Measurements from ENCODE around the gene AMPH.

Gene AMPH

GRCh38 chr7:38335492-38336147 is 295.6 kb downstream of the AMPH start:
- H3K27me3 ChIP-seq (ENCODE audit: insufficient read depth, poor library complexity, severe bottlenecking), result no peaks in the 10 kb centered on the region
- TF ChIP-seq CTCF (IDR thresholded peaks at IDR 0.05; ENCODE audit: insufficient read depth, low read length) (peak; percentile 99), GABPA (IDR thresholded peaks at IDR 0.05; ENCODE audit: low read depth) (no peak), REST (IDR thresholded peaks at IDR 0.05; ENCODE audit: insufficient replicate concordance, low read depth) (no peak), SPI1 (IDR thresholded peaks at IDR 0.05; ENCODE audit: borderline replicate concordance, low read depth) (no peak), POLR2AphosphoS5 (IDR thresholded peaks at IDR 0.05; ENCODE audit: low read depth) (peak; percentile 80)
- H3K27ac ChIP-seq (replicated peaks), result peak overlapping the region; percentile 84
- H3K4me3 ChIP-seq (replicated peaks; ENCODE audit: insufficient read depth, low read length), result peak overlapping the region; percentile 46
- peak; percentile 97 for DNase-seq (ENCODE audit: low read depth in 1 of 2, low spot score in 1 of 2)

GRCh38 chr7:38335128-38335491 is 296.1 kb downstream of the AMPH start:
- H3K27me3 ChIP-seq (ENCODE audit: insufficient read depth, poor library complexity, severe bottlenecking), result no peaks in the 10 kb centered on the region
- peak; percentile 60 to 83 for DNase-seq (ENCODE audit: low read depth in 1 of 2, low spot score in 1 of 2)
- TF ChIP-seq SPI1 (IDR thresholded peaks at IDR 0.05; ENCODE audit: borderline replicate concordance, low read depth) (peak; percentile 86), REST (IDR thresholded peaks at IDR 0.05; ENCODE audit: insufficient replicate concordance, low read depth) (no peak)
- peak overlapping the region; percentile 84 for H3K27ac ChIP-seq (replicated peaks)
- H3K4me3 ChIP-seq (replicated peaks; ENCODE audit: insufficient read depth, low read length), result peak overlapping the region; percentile 46

GRCh38 chr7:38334163-38334562 is 297.0 kb downstream of the AMPH start:
- H3K27me3 ChIP-seq (ENCODE audit: insufficient read depth, poor library complexity, severe bottlenecking), result no peaks in the 10 kb centered on the region
- H3K4me3 ChIP-seq (replicated peaks; ENCODE audit: insufficient read depth, low read length), result no peak overlapping the region
- no peak overlapping the region for H3K27ac ChIP-seq (replicated peaks)
- DNase-seq (ENCODE audit: low read depth in 1 of 2, low spot score in 1 of 2), result no peak
- TF ChIP-seq SPI1 (IDR thresholded peaks at IDR 0.05; ENCODE audit: borderline replicate concordance, low read depth), result no peak
- no peak for TF ChIP-seq POLR2AphosphoS5 (IDR thresholded peaks at IDR 0.05; ENCODE audit: low read depth)
- no peak for TF ChIP-seq REST (IDR thresholded peaks at IDR 0.05; ENCODE audit: insufficient replicate concordance, low read depth)
- no peak for TF ChIP-seq CTCF (IDR thresholded peaks at IDR 0.05; ENCODE audit: insufficient read depth, low read length)
- no peak for TF ChIP-seq GABPA (IDR thresholded peaks at IDR 0.05; ENCODE audit: low read depth)

Data from HL-60 (cell line).